IMR-90 (cell line): ENCODE data around the gene BLNK. TPM values are rescaled to one million over a fixed set of nuclear protein-coding genes. Genes with fewer than 3 reads are reported as not detected.

ENCODE experiments used
- ATAC-seq: fragments of 200-7000 bp; cut with Tn5 transposase; 2 replicates; pipeline ENCODE4 v1.9.1; 2020; ENCODE audit warnings: low read depth, mild to moderate bottlenecking, moderate library complexity
- BruUV-seq: library from RNA; stranded (reverse); fragments of 400-500 nt; replicated peaks from 2 replicates; lab custom pipeline; 2021; lab: Mats Ljungman, UMichigan
- CTCF ChIA-PET: fragments of 300-600 bp; formaldehyde crosslinking; extraction: SDS; loops from one replicate; lab custom pipeline; 2021; ENCODE audit warnings: antibody characterized with exemption; lab: Yijun Ruan, JAX
- POLR2A ChIA-PET: fragments of 300-600 bp; sonication (Branson Sonifier 250); formaldehyde crosslinking; loops from one replicate; lab custom pipeline; 2022; ENCODE audit warnings: antibody characterized with exemption; ENCODE audit not compliant: unreplicated experiment; lab: Charles Lee
- DNase-seq: peaks from one replicate; pipeline ENCODE4 v3.0.0; 2013
- H2AFZ ChIP-seq: replicated peaks from 2 replicates; pipeline ENCODE3; 2013; ENCODE audit warnings: low read length, mild to moderate bottlenecking; ENCODE audit not compliant: poor library complexity
- H2AK5ac ChIP-seq: 2 replicates; pipeline ENCODE4 v1.6.1; 2013; ENCODE audit warnings: low read depth, low read length, inconsistent platforms
- H2AK9ac ChIP-seq: replicated peaks from 2 replicates; pipeline ENCODE3; 2013; ENCODE audit warnings: mild to moderate bottlenecking, low read depth, low read length, moderate library complexity; ENCODE audit not compliant: poor library complexity
- H2BK120ac ChIP-seq: 2 replicates; pipeline ENCODE4 v1.6.1; 2013; ENCODE audit warnings: low read depth, low read length, inconsistent platforms
- H2BK15ac ChIP-seq: 3 replicates; pipeline ENCODE4 v1.6.1; 2013; ENCODE audit warnings: low read depth, low read length, inconsistent platforms
- H2BK20ac ChIP-seq: 2 replicates; pipeline ENCODE4 v1.6.1; 2013; ENCODE audit warnings: low read depth, mild to moderate bottlenecking, inconsistent platforms, low read length, moderate library complexity
- H2BK5ac ChIP-seq: 2 replicates; pipeline ENCODE4 v1.6.1; 2013; ENCODE audit warnings: mild to moderate bottlenecking, low read depth, low read length, inconsistent platforms; ENCODE audit not compliant: poor library complexity, severe bottlenecking
- H3K14ac ChIP-seq: replicated peaks from 2 replicates; pipeline ENCODE4 v1.6.1; 2013; ENCODE audit warnings: low read depth, low read length, inconsistent platforms
- H3K18ac ChIP-seq: 2 replicates; pipeline ENCODE4 v1.6.1; 2013; ENCODE audit warnings: low read depth, low read length, control low read depth
- H3K23ac ChIP-seq: 2 replicates; pipeline ENCODE4 v1.6.1; 2013; ENCODE audit warnings: low read depth, low read length, inconsistent platforms
- H3K27ac ChIP-seq: 2 replicates; pipeline ENCODE4 v1.5.1; 2013; ENCODE audit warnings: mild to moderate bottlenecking, control low read depth, low read length; ENCODE audit not compliant: insufficient read depth
- H3K27me3 ChIP-seq: 2 replicates; pipeline ENCODE4 v1.6.1; 2013; ENCODE audit warnings: low read length; ENCODE audit not compliant: control insufficient read depth, insufficient read depth
- H3K36me3 ChIP-seq: 2 replicates; pipeline ENCODE4 v1.6.1; 2013; ENCODE audit warnings: low read length, mixed read lengths; ENCODE audit not compliant: control insufficient read depth, insufficient read depth
- H3K4ac ChIP-seq: 2 replicates; pipeline ENCODE4 v1.6.1; 2013; ENCODE audit warnings: low read depth, low read length, inconsistent platforms
- H3K4me1 ChIP-seq: 2 replicates; pipeline ENCODE4 v1.6.1; 2013; ENCODE audit warnings: low read length, mixed read lengths; ENCODE audit not compliant: control insufficient read depth, insufficient read depth
- H3K4me2 ChIP-seq: 2 replicates; pipeline ENCODE4 v1.6.1; 2013; ENCODE audit warnings: low read depth, mild to moderate bottlenecking, control low read depth, low read length, moderate library complexity
- H3K4me3 ChIP-seq: 2 replicates; pipeline ENCODE4 v1.5.1; 2013; ENCODE audit warnings: low read depth, mild to moderate bottlenecking, control low read depth, low read length, moderate library complexity; ENCODE audit not compliant: insufficient read depth
- H3K56ac ChIP-seq: 2 replicates; pipeline ENCODE4 v1.6.1; 2013; ENCODE audit warnings: low read length, inconsistent platforms; ENCODE audit not compliant: insufficient read depth; ENCODE audit errors: extremely low read depth
- H3K79me1 ChIP-seq, 2 experiments: 2 replicates each; pipeline ENCODE4 v1.6.1; 2013; ENCODE audit warnings: low read length in 2 of 2, inconsistent platforms in 1 of 2, low read depth in 1 of 2
- H3K9ac ChIP-seq: 2 replicates; pipeline ENCODE4 v1.6.1; 2013; ENCODE audit warnings: low read depth, low read length, control low read depth
- H3K9me1 ChIP-seq: 2 replicates; pipeline ENCODE4 v1.6.1; 2013; ENCODE audit warnings: low read length, inconsistent platforms; ENCODE audit not compliant: insufficient read depth
- H3K9me3 ChIP-seq: 2 replicates; pipeline ENCODE4 v1.6.1; 2013; ENCODE audit warnings: low read length; ENCODE audit not compliant: control insufficient read depth, insufficient read depth
- H4K20me1 ChIP-seq: 2 replicates; pipeline ENCODE4 v1.6.1; 2013; ENCODE audit warnings: low read length, inconsistent platforms; ENCODE audit not compliant: insufficient read depth
- H4K5ac ChIP-seq: 2 replicates; pipeline ENCODE4 v1.6.1; 2013; ENCODE audit warnings: mild to moderate bottlenecking, low read depth, low read length, control low read depth
- H4K8ac ChIP-seq, 2 experiments: 2 replicates each; pipeline ENCODE4 v1.6.1; 2013; ENCODE audit warnings: low read depth in 2 of 2, low read length in 2 of 2, control low read depth in 1 of 2, inconsistent platforms in 1 of 2
- H4K91ac ChIP-seq: 2 replicates; pipeline ENCODE4 v1.6.1; 2013; ENCODE audit warnings: low read depth, low read length, inconsistent platforms; ENCODE audit not compliant: insufficient read depth
- BHLHE40 ChIP-seq: fragments of 150-350 bp; IDR thresholded peaks from 2 replicates; pipeline ENCODE4 v1.6.1; 2016; ENCODE audit warnings: mild to moderate bottlenecking, low read depth, low read length
- CEBPB ChIP-seq: IDR thresholded peaks from 2 replicates; pipeline ENCODE4 v1.6.1; 2012; ENCODE audit warnings: low read depth, low read length, improper control_type of control experiment
- CHD1 ChIP-seq: IDR thresholded peaks from 2 replicates; pipeline ENCODE4 v1.6.1; 2012; ENCODE audit warnings: low read depth, low read length, improper control_type of control experiment
- FOS ChIP-seq: fragments of 150-350 bp; IDR thresholded peaks from 2 replicates; pipeline ENCODE4 v1.6.1; 2016; ENCODE audit warnings: low read depth, low read length
- MAFK ChIP-seq: IDR thresholded peaks from 2 replicates; pipeline ENCODE4 v1.6.1; 2012; ENCODE audit warnings: low read depth, low read length, improper control_type of control experiment
- MAZ ChIP-seq: IDR thresholded peaks from 2 replicates; pipeline ENCODE4 v1.6.1; 2012; ENCODE audit warnings: low read depth, mild to moderate bottlenecking, low read length, improper control_type of control experiment, moderate library complexity, borderline replicate concordance
- MXI1 ChIP-seq: IDR thresholded peaks from 2 replicates; pipeline ENCODE4 v1.6.1; 2012; ENCODE audit warnings: low read depth, mild to moderate bottlenecking, low read length, moderate library complexity, borderline replicate concordance
- NFE2L2 ChIP-seq: fragments of 150-350 bp; IDR thresholded peaks from 2 replicates; pipeline ENCODE4 v1.6.1; 2016; ENCODE audit warnings: low read depth, mild to moderate bottlenecking, low read length
- POLR2A ChIP-seq: IDR thresholded peaks from 2 replicates; pipeline ENCODE4 v1.6.1; 2012; ENCODE audit warnings: mild to moderate bottlenecking, low read depth, low read length
- RAD21 ChIP-seq: IDR thresholded peaks from 2 replicates; pipeline ENCODE4 v1.6.1; 2012; ENCODE audit warnings: low read length, improper control_type of control experiment
- RCOR1 ChIP-seq: IDR thresholded peaks from 2 replicates; pipeline ENCODE4 v1.6.1; 2012; ENCODE audit warnings: mild to moderate bottlenecking, low read length, improper control_type of control experiment; ENCODE audit not compliant: insufficient replicate concordance
- RFX5 ChIP-seq: IDR thresholded peaks from 2 replicates; pipeline ENCODE4 v1.8.0; 2012; ENCODE audit warnings: low read depth, mild to moderate bottlenecking, low read length, moderate library complexity
- SMC3 ChIP-seq: fragments of 150-350 bp; IDR thresholded peaks from 2 replicates; pipeline ENCODE4 v1.6.1; 2016; ENCODE audit warnings: low read depth, mild to moderate bottlenecking, antibody characterized with exemption, low read length, moderate library complexity
- USF2 ChIP-seq: fragments of 150-350 bp; IDR thresholded peaks from 2 replicates; pipeline ENCODE4 v1.6.1; 2017; ENCODE audit warnings: mild to moderate bottlenecking, antibody characterized with exemption, low read length, low read depth
- WGBS, 2 experiments: methylation state at CpG; one replicate each; pipeline versions ENCODE4 v1.1.5 to v1.1.7; 2013; ENCODE audit warnings: missing lambda C conversion rate in 2 of 2; ENCODE audit not compliant: insufficient read length in 1 of 2; ENCODE audit errors: extremely low coverage in 2 of 2; 5-methylcytosine and 5-hydroxymethylcytosine counted together
- dilution Hi-C: fragments of 300-500 bp; cut with HindIII; formaldehyde crosslinking; loops from one replicate; pipeline ENCODE4 v1.14.3; 2018; ENCODE audit warnings: low sequenced_read_pairs; ENCODE audit not compliant: unreplicated experiment
- in situ Hi-C: fragments of 300-500 bp; cut with MboI; formaldehyde crosslinking; loops from 3 replicates; pipeline ENCODE4 v1.14.3; 2019; ENCODE audit warnings: low sequenced_read_pairs, inconsistent platforms, mixed read lengths
- intact Hi-C: fragments of 100-400 bp; cut with micrococcal nuclease; formaldehyde crosslinking; loops from 2 replicates; pipeline ENCODE4 v1.10.0; 2022
- polyA plus RNA-seq, 3 experiments: library from polyadenylated mRNA; depleted of rRNA; stranded (reverse); fragments of >200 nt; gene quantifications; 2 replicates each; pipeline ENCODE4 v1.2.3, GENCODE V29; 2012; ENCODE audit warnings: low replicate concordance in 1 of 3
- total RNA-seq: library from RNA; depleted of rRNA; stranded (reverse); fragments of >200 nt; gene quantifications from 2 replicates; pipeline ENCODE4 v1.2.3, GENCODE V29; 2012
- TF ChIP-seq, protein P1 (sequence below): fragments of 150-350 bp; IDR thresholded peaks from 2 replicates; pipeline ENCODE4 v1.6.1; 2016; ENCODE audit warnings: low read depth, mild to moderate bottlenecking, low read length, moderate library complexity, borderline replicate concordance
- TF ChIP-seq, protein P2 (sequence below): conservative IDR thresholded peaks from 2 replicates; pipeline ENCODE4 v1.5.1; 2012; ENCODE audit warnings: mild to moderate bottlenecking, low read depth, low read length, improper control_type of control experiment

BLNK gene
- total and polyA plus RNA-seq, 2 of the 4 experiments (the other 2 are of a cell fraction), result not detected

DNA sequence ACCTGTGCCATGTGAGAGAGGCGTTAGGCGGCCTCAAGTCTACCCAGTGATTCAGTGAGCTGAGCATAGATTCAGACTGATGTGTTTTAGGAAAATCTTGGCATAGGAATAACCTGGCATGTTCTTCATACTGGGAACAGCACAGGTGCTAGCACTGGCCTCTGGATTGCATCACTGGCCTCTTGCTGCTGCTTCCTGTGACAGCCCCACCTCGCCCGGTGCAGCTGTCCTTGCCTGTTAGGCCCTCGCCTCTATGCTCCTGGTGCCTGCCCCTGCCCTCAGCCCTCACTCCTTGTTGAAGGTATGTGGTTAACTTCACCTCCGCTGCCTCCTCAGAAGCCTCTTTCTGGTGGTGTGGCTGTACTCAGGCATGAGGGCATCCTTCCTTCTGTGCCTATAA, 46.2 kb downstream of the BLNK start:
- Histone ChIP-seq H2BK15ac (no peak overlapping the region), H3K4me1 (no peaks in the 10 kb centered on the region), H2BK5ac (no peak overlapping the region), H3K27ac (no peak overlapping the region), H4K5ac (no peak overlapping the region), H3K18ac (no peak overlapping the region), H3K9me1 (no peaks in the 10 kb centered on the region), H4K91ac (no peak overlapping the region), H3K4me3 (no peak overlapping the region), H3K79me1 (no peaks in the 10 kb centered on the region), H3K36me3 (no peaks in the 10 kb centered on the region), H3K27me3 (no peaks in the 10 kb centered on the region; the same call in 1 of the 2 replicates), H2BK20ac (no peak overlapping the region), H3K9ac (no peak overlapping the region), H3K14ac (no peak overlapping the region), H2BK120ac (no peak overlapping the region), H2AFZ (no peak overlapping the region), H2AK9ac (no peak overlapping the region), H4K8ac (no peak overlapping the region), H2AK5ac (no peak overlapping the region), H3K23ac (no peak overlapping the region), H3K9me3 (no peaks in the 10 kb centered on the region), H3K4me2 (no peak overlapping the region), H3K56ac (no peak overlapping the region), H4K20me1 (no peaks in the 10 kb centered on the region), H3K4ac (no peak overlapping the region)
- no peak for DNase-seq
- in situ Hi-C loops, result no loop called here
- dilution Hi-C loops, result no loop called here
- WGBS, 2 experiments, result no CpG with 5 or more reads among the region's 6 CpGs
- POLR2A ChIA-PET, result no interaction called here
- TF ChIP-seq POLR2A (no peak), CEBPB (no peak), MAZ (no peak), MAFK (no peak), RCOR1 (no peak), FOS (no peak), BHLHE40 (no peak), RFX5 (no peak), RAD21 (no peak), USF2 (no peak), CHD1 (no peak), MXI1 (no peak), SMC3 (no peak), NFE2L2 (no peak)
- TF ChIP-seq, protein P1, sequence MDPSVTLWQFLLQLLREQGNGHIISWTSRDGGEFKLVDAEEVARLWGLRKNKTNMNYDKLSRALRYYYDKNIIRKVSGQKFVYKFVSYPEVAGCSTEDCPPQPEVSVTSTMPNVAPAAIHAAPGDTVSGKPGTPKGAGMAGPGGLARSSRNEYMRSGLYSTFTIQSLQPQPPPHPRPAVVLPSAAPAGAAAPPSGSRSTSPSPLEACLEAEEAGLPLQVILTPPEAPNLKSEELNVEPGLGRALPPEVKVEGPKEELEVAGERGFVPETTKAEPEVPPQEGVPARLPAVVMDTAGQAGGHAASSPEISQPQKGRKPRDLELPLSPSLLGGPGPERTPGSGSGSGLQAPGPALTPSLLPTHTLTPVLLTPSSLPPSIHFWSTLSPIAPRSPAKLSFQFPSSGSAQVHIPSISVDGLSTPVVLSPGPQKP, result no peak
- TF ChIP-seq, protein P2, sequence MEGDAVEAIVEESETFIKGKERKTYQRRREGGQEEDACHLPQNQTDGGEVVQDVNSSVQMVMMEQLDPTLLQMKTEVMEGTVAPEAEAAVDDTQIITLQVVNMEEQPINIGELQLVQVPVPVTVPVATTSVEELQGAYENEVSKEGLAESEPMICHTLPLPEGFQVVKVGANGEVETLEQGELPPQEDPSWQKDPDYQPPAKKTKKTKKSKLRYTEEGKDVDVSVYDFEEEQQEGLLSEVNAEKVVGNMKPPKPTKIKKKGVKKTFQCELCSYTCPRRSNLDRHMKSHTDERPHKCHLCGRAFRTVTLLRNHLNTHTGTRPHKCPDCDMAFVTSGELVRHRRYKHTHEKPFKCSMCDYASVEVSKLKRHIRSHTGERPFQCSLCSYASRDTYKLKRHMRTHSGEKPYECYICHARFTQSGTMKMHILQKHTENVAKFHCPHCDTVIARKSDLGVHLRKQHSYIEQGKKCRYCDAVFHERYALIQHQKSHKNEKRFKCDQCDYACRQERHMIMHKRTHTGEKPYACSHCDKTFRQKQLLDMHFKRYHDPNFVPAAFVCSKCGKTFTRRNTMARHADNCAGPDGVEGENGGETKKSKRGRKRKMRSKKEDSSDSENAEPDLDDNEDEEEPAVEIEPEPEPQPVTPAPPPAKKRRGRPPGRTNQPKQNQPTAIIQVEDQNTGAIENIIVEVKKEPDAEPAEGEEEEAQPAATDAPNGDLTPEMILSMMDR, result no peak
- CTCF ChIA-PET, result no interaction called here
- intact Hi-C loops, result no loop called here
- BruUV-seq, result no TSS peak
- no peak for ATAC-seq
